Kidney tubule cell (primary cell): Measurements from ENCODE around the gene CADPS.

Experiments
- DNase-seq: peaks from one replicate; pipeline ENCODE4 v3.0.0-alpha.2; 2018; ENCODE audit warnings: low spot score

The CADPS gene

DNA sequence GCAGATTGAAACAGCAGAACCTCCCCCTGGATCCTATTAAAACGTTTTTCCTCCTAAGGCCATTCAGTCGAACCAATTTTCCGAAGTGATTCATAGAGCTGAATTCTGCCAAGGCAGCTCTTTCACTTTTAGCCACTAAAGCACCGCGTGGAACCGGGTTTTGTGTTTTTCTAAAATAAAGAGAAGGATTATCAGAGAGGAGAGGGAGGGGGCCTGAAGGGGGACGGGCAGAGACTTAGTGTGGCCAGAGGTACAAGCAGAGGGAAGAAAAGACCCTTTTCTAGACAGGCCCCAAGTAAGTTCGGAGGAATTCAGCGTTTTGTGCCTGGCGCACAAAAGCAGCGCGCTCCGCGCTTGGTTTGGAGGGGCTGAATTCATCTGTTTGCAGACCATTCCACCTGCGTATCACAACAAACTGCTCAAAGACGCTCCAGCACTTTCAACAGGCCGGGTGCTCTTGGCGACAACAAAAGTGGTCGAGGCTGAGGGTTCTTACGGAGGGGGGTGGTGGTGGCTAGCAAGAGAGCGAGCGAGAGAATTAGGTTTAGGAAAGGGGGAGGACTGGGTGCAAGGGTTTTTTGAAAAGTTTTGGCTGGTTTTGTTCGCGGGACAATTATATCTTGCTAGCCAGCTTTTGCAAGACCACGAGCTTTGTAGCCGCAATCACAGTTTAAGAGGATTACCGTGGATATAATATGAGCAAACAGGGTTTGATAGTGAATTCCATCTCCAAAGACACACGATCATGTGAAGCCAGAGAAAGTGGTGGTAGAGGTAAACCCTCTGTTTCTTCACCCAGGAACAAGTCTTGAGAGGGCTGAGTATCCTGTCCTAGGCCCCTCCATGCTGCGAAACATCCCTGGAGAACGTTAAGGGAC lies 500.6 kb downstream of the CADPS start:
- peak; percentile 11 for DNase-seq

DNA sequence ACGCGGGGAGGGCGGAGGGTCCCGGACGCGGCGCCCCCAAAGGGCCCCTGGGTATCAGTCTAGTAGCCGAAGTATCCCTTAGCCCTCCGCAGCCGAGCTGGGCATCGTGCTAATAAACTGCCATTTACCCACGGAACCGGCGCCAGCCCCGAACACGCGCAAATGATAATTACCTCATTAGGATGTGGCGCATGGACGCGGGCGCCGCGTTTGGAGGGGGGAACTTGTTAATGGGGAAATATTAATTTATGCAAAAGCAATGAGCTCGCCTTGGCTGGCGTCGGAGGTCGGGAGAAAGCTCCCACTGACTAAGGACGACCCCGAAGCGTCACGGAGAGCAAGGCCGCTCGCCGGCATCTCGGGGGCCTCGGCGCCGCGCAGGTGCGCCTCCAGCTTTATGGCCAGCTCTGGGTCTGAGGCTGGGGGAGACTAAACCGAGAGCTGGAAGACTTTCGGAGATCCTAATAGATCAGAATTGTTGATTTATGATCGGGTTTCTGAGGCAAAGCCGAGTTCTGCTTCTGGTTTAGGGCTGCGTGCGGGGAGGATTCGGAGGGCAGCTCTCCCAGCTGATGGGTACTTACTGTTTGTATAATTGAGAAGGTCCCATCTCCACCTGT lies 501.4 kb downstream of the CADPS start:
- no peak for DNase-seq

DNA sequence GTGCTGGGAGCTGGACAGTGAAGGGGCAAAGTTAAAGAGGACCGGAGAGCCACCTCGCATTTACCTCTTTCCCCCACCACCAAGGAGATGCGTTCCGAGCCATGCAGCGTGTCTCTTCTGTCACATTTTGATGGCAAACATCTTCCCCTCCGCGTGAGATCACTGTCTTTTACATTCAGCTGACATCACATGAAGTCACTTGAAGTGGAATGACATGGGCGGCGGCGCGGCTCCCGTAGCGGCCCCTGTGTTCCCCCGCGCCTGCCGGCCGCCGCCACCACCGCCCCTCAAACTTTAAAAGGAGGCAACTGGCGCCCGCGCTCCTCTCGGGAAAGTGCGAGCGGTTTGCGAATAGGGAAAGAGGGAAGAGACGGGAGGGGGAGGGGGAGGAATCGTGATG lies 502.0 kb downstream of the CADPS start, which contains the start of gene FEZF2:
Gene FEZF2 (minus strand): TSS at position 336 of the 400 bp plus-strand sequence. CDS start 682 bp downstream, outside the sequence.
- DNase-seq = no peak

DNA sequence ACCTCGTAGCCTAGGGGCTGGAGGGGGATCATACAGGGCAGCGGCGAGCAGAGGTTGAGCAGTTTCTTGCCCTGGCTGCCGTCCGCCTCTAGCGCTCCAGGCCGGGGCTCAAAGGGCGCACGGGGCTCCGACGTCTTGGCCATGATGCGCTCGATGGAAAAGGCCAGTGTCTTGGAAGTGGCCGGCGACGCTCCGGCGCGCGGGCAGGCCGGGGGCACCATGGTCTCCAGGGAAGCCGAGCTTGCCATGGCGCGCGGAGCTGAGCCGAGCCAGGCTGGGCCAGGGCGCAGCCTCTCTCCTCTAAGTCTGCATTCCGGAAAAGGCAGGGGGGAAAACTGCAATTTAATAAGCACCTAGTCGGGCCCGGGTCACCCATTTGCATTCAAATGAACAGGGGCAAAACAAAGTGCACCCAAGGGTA lies 502.6 kb downstream of the CADPS start:
- DNase-seq = no peak

DNA sequence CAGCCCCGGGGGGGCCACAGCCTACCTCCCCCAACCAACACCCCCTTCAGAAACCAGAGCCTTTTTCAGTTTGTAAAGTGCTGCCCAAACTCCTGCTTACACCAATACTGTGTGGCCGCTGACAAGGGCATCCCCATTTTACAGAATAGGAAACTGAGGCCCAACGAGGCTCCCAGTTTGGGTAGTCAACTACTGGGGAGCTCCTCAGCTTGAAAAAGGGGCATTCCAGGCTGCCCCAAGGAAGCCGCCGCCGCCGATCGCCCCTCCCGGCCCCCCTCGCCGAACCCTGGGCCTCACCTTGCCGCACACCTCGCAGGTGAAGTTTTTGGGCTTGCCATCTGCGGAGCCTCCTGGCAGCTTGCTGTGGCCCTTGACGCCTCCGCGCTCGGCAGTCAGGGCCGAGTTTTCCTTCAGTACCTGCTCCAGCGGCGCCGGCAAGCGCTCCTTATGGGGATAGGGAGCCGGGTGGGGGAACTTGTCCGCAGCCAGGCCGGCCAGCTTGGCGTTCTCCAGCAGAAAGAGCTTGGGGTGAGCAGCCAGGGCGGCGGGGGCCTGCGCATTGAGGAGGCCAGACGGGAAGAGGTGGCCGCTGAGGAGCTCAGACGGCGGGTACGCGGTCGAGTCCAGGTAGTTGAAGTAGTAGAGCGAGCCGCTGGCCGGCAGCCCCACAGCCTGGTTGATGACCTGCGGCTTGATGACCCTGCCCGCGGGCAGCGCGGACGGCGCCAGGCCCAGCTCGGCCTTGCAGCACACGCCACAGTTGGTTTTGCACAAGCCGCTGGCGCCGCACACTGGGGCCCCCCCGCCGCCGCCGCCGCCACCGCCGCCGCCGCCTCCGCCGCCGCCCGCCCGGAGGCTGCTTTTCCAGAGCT lies 503.3 kb downstream of the CADPS start:
- DNase-seq = no peak

DNA sequence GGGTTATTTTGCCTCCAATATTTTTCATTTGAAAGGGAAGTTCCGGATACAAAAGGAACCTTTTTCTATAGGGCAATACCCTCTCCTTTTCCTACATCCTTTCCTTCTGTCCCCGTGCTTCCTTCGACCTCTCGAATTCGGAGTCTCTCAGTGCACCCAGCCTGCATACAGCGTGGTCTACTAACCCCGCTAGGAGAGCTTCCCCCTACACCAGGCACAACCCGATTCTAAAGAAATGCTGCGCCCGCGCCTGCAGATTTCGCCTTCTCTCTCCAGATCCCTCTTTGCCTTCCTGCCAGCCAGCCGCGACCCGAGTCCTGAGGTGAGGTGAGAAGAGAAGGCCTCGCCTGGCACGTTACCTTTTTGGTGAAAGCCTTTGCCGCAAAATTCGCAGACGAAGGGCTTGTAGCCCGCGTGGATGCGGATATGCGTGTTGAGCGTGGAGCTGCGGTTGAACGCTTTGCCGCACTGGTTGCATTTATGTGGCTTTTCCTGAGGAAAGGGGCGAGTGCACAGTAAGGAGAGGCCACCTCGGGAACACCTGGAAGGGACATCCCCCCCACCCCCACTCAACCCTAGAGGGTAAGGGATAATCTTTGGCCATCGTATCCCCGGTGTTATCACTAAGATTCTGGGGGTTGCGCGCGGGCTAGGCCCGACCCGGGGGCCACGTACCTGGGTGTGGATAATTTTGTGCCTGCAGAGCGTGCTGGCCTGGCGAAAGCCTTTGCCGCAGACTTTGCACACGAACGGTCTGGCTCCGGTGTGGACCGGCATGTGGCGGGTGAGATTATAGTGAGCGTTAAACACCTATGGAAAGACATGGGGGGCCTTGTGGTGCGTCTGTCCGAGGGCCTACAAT lies 504.1 kb downstream of the CADPS start:
- DNase-seq = no peak

DNA sequence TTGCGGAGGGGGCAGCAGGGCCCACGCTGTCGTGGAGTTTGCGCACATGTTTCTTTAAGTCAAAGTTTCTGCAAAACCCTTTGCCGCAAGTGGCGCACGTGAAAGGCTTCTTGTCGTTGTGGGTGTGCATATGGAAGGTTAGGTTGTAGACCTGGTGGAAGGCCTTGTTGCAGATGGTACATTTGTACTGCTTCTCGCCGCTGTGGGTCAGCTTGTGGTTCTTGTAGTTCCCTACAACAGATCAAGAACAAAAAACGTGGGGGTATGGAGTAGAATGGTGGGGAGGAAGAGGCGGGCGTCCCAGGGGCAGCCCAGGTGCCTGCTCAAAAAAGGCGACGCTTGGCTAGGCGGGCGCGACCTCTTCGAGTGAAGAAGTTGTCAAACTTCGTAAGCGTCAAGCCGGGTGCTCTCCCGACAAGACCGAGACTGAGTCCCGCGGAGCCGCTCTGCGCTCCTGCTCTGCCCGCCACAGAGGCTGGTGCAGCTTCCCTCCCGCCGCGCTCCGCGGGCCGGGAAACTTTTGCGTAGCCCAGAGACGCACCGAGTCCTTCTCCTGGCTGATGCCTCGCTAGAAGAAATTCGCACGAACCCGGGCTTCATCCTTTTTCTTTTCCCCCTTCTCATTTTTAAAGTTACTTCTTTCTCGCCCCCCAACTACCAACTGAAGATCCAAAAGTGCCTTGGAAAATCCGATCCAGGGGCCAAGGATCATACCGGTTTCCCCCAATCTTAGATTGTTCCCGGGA lies 504.9 kb downstream of the CADPS start:
- DNase-seq = no peak

DNA sequence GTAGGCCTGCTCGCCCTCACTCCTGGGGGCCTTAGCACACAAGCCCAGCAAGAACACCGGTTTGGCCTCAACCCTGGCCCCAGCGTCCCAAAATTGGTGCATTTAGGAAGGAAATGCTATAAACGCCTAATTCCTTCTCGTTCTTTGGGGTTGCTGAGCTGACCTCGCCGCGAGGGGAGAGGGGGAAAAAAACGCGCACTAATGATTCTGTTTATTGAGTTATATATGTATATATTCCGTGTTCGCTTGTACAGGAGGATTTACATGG lies 505.8 kb downstream of the CADPS start:
- no peak for DNase-seq

DNA sequence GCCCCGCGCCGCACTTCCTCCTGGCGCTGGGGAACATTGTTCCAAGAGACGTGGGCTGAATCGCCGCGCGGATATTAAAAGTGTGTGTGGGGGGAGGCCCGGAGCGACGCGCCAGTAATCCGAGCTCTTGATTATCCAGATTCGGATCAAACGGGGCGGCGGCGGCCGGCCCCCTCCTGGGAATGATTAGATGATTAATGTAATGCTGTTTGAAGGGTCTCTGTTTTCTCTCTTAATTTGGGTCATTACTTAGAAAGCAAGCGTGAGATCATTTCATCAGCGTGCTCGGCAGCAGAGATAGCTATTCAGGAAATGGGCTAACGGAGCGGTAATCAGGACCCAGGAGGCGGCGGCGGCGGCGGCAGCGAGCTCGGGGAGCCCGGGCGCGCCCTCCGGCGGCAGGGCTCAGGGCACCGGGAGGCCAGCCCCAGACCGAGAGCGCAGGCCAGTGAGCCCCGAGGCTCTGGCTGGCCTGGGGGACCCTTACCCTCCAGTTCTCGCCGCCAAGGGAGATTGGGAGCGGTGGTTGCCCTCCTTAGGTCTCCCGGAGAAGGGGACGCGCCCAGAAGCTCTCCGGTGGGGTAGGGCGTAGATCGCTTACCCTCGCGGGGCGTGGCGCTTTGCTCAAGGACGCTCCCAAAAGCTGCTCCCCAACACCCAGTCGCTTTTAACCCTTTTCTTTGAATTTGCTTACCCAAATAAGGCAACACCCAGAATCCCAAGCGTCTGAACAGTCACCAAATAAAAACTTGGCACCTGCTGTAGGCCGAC lies 506.3 kb downstream of the CADPS start:
- no peak for DNase-seq

DNA sequence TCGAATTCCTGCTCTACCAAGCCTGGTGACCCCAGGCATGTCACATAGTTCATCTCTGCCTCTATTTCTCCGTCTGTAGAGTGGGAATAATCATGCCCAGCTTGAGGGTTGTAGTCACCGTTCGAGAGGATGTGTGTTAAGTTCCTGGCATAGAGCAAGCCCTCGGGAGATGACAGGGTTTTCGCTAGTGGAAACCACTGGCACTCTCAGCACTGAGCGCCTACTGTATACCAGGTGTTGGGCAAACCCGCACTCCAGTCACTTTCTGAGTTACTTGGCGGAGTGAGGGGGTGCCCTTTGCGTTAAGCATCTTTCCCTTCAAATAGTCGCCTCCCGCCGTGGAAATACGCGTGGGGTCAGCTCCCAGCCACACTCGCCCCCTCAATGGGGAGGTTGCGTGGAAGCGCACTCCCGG lies 506.9 kb downstream of the CADPS start:
- no peak for DNase-seq

DNA sequence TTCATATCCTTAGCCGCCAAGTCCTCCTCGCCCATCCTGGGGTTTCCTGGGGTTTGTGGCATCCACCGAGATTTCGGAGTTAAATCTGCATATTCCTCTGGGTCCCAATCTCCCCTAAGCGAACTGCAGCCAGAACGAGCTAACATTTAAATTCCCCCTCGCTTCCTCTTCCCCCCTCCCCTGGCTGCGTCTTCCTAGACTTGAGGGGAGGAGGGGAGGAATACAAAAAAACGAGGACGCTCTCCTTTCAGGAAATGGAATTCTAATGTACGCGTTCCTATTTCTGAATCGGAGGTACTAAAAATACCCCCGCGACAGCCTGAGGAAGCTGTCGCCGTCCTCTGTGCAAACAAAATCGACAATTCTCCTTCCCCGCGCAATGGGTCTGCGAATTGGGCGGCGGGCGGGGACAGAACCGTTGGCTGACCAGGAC lies 507.4 kb downstream of the CADPS start:
- DNase-seq = no peak

DNA sequence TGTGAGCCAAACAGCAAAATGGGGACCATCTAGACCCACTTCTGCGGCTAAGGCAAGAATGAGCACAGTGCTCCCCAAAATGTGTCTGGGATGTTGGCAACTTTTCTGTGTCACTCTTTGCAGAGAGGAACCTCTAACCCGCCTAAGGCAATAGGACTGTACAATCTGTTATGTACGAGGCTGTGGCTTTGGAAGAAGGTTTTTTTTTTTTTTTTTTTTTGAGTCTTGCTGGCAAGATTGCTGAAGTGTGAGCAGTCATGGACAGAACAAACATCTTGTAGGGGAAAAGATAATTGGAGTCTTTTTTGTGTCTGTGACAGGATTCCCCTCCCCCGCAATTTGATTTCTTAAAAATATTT lies 509.1 kb downstream of the CADPS start:
- DNase-seq = no peak

DNA sequence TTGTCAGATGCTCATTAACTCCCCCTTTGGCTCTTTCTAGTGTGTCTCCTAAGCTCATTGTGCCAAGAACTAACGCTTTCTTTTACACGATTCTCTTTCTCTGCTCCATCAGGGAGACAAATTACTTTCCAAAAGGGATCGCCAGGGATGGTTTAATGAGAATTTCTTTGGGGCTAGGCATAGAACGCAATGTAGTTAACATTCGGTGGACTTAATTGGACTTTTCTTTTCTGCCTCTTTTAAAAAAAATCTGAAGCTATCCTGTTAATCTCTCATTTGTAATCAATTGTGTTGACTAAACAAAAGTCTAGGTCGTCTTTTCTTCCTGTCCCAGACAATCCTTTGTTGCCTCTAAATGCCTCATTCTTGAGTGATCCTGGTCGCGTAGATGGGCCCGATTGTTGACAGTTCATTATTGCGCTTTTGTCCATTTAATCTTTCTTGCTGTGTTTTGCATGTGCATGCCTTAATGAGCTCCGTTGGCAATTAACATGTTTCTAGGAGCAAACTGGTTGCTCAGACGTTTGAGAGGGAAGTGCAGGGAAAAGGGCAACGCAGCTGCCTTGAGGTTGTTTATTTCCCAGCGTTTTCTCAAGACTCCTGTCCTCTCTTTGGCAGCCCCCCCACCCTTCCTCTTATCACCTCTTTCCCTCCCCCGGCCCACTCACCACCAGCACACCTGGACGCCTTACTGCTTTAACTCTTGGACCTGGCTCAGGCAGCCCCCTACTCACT lies 509.7 kb downstream of the CADPS start:
- no peak for DNase-seq

DNA sequence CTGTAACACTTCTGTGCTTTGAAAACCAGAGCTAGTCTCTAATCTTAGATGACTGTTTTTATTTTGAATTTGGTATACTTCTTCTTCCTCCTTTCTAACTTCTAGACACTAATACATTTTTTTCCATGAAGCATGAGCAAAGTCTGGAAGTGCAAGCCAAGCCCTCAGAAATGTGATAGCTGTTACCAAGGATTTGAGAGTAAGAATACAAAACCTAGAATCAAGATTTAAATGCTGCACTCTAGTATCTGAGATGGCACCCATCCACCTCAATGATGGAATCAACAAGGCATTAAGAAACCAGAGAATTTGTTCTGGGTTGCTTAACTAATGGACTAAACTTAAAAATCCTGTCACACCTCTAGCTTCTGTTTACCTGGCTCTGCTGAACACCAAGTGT lies 511.0 kb downstream of the CADPS start:
- DNase-seq = no peak

DNA sequence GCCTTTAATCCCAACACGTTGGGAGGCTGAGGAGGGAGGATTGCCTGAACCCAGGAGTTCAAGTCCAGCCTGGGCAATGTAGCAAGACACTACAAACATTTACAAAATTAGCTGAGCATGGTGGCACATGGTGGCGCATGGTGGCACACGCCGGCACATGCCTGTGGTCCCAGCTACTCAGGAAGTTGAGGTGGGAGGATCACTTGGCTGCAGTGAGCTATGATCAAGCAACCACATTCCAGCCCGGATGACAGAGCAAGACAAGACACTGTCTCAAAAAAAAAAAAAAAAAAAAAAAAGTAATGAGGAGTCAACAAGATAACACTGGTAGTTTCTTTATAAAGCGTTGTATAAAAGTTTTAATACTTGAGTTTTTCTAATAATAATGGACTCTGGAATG lies 511.9 kb downstream of the CADPS start:
- DNase-seq = peak; percentile 56

DNA sequence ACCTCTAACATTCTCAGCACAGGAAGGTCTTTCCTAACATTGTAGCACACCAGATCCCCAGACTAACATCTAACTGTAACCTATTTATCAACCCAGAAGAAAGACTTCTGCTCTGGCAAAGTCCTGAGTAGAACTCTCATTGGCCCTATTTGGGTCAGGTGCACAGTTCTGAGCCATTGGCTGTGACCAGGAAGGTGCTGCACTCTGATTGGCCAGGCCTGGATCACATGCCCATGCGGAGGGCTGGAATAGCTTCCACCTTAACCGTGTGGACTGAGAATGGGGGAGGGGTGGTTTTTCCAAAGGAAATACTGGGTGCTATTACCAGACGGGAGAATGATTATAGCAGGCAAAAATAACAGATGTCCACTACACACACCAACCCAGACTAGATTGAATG lies 513.4 kb downstream of the CADPS start:
- no peak for DNase-seq

DNA sequence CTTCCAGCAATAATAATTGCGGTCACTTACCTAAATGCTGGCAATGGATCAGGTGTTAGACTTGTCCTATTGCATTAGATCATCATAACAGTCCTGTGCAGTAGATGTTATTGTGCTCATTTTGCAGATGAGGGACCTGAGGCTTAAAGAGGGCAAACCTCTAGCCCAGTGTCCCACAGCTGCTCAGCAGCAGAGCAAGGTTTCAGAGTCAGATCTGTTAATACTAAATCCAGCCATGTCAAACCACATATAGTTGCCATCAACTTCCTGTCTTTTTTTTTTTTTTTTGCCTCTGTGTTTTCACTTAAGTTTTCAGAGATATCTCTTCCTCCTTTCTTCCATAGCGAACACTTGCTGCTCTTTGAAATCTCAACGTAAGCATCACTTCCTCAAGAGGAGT lies 514.0 kb downstream of the CADPS start:
- peak; percentile 46 for DNase-seq

DNA sequence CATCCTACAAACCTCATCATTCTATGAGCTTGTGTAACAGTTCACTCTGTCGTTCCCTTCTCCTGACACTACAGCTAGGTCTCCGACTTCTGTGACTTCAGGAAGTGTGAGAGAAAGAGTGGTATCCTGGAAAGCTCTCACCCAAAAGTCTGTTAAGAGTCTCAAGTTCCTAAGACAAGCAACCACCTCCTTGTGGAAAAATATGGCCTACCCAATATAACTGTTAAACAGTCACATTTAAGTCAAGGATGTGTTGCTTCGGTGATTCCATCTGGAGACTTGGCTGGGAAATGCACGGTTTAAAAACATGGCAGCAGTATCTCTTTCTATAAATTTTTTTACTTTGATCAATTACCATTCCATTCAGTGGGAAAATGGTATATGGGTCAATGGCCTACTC lies 515.7 kb downstream of the CADPS start:
- no peak for DNase-seq

DNA sequence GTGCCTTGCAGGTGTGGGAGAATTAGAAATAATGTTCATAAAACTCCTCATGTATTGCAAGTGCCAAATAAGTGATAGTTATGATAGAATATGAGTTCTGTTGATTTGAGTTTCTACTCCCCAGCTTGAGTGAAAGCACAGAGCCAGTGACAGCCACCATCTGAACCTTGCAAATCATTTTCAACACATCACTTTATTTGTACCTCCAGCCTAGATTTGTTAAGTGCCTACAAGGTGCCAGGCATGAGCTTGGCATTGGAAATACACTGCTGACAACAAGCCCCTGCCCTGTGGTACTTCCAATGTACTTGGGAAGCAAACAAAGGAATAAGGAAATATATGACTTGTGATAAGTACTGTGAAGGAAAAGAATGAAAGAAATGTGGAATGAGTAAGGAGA lies 518.9 kb downstream of the CADPS start:
- no peak for DNase-seq

DNA sequence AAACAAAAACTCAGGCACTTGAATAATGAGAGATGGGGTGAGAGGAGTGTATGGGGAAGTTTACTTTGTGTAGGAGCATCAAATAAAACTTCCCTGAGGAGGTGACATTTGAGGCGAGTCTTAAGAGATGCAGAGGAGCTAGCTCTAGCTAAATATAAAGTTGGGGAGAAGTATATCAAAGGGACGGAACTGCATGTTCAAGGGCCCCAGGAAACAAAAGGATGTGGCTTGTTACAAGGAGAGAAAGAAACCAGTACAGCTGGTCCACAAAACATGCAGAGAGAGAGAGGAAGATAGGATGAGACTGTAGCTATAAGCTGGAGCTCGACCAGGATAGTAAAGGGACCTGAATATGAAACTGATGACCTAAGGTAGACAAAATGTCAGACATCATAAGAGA lies 519.5 kb downstream of the CADPS start:
- DNase-seq = no peak
